PFSK-1 (cell line): ENCODE results near the gene HES3.

Source experiments
- POLR2AphosphoS5 ChIP-seq: IDR thresholded peaks from 2 replicates; pipeline ENCODE4 v1.6.1; 2012; ENCODE audit warnings: low read depth, mild to moderate bottlenecking, control low read depth, low read length, moderate library complexity
- REST ChIP-seq, 2 experiments: IDR thresholded peaks; 2 replicates each; pipeline versions ENCODE4 v1.6.1 to v1.8.0; 2011 to 2012; ENCODE audit warnings: low read depth in 2 of 2, low read length in 2 of 2, control low read depth in 1 of 2, inconsistent platforms in 1 of 2, mild to moderate bottlenecking in 1 of 2, moderate library complexity in 1 of 2; ENCODE audit not compliant: insufficient read depth in 1 of 2
- SIN3A ChIP-seq: IDR thresholded peaks from 2 replicates; pipeline ENCODE4 v1.6.1; 2012; ENCODE audit warnings: mild to moderate bottlenecking, low read length, moderate library complexity, borderline replicate concordance; ENCODE audit not compliant: insufficient read depth
- TAF1 ChIP-seq: IDR thresholded peaks from 2 replicates; pipeline ENCODE4 v1.6.1; 2012; ENCODE audit warnings: low read length, control low read depth, borderline replicate concordance; ENCODE audit not compliant: insufficient read depth

DNA sequence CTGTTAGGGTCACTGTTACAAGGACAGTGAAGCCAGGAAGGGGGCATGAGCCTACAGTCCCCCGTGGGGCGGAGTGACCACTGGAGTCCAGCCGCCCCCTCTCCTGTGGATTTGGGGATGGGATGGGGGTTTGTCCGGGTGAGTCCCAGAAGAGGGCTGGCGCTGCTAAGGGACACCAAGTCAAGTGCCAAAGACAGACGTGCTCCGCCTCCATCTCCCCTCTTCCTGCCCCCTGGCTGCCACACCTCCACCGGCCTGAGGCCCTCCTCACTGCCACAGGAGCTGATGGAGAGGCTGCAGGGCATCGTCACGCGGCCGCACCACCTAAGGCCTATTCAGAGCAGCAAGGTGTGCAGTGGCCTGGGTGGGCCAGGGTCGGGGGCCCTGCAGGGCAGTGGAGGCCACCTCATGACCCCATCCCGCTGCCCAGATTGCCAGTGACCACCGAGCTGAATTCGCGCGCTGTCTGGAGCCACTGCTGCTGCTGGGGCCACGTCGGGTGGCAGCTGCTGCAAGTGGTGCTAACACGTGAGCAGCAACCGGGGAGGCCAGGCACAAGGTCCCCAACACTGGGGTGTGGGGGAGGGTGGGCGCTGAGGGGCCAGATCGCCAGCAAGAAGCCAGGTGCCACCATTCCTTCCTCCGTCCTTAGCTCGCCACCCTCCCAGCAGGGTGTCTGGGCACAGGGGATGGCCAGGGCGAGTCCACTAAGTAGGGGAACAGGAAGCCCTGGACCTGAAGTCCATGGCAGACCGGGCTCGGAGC is 33.2 kb upstream of the HES3 start:
- no peak for TF ChIP-seq SIN3A
- no peak for TF ChIP-seq REST (IDR thresholded peaks at IDR 0.05; ENCODE audit: insufficient read depth in 1 of 2, low read depth in 2 of 2, low read length in 2 of 2)
- no peak for TF ChIP-seq TAF1
- TF ChIP-seq POLR2AphosphoS5 = no peak
